Breast epithelium (tissue), 4 donors: ENCODE measurements around the gene LORICRIN. TPM values are rescaled to one million over a fixed set of nuclear protein-coding genes. Genes with fewer than 3 reads are reported as not detected.

ENCODE experiments used
- DNase-seq, 2 donors: peaks; one replicate each; pipeline ENCODE4 v3.0.0-alpha.2; 2019; ENCODE audit warnings: low spot score in 2 of 2
- H3K27ac ChIP-seq, 2 donors: fragments of 200-600 bp; sonication (generic) in 1 of 2; one replicate each; pipeline ENCODE4 v1.5.1; 2016 to 2019; ENCODE audit warnings: mild to moderate bottlenecking in 1 of 2
- H3K27me3 ChIP-seq, 2 donors: fragments of 200-600 bp; sonication (generic) in 1 of 2; one replicate each; pipeline versions ENCODE4 v1.5.1 to v1.6.0; 2017 to 2019; ENCODE audit warnings: control low read depth in 1 of 2, mild to moderate bottlenecking in 1 of 2
- H3K36me3 ChIP-seq: fragments of 200-600 bp; one replicate; pipeline ENCODE4 v1.5.1; 2019
- H3K4me1 ChIP-seq, 2 donors: fragments of 200-600 bp; sonication (generic); one replicate each; pipeline ENCODE4 v1.5.1; 2016 to 2019; ENCODE audit warnings: control low read depth in 1 of 2
- H3K4me3 ChIP-seq, 3 donors: fragments of 200-600 bp; sonication (generic); 1 replicate in 2 of 3; 2 replicates in 1 of 3; pipeline ENCODE4 v1.5.1; 2016 to 2019; ENCODE audit warnings: mild to moderate bottlenecking in 3 of 3, moderate library complexity in 2 of 3
- H3K9me3 ChIP-seq, 2 donors: fragments of 200-600 bp; sonication (generic) in 1 of 2; one replicate each; pipeline ENCODE4 v1.5.1; 2016 to 2019; ENCODE audit warnings: control low read depth in 1 of 2
- POLR2A ChIP-seq: fragments of 450-650 bp; IDR thresholded peaks from one replicate; pipeline ENCODE4 v1.6.1; 2016; ENCODE audit warnings: antibody characterized with exemption, mild to moderate bottlenecking, moderate library complexity
- POLR2AphosphoS5 ChIP-seq, 3 donors: sonication (generic); formaldehyde crosslinking; IDR thresholded peaks; one replicate each; pipeline ENCODE4 v1.6.1; 2017; ENCODE audit warnings: antibody characterized with exemption in 3 of 3
- intact Hi-C: fragments of 100-400 bp; cut with DNase I; formaldehyde crosslinking; loops from one replicate; pipeline ENCODE4 v1.15.1; 2023; ENCODE audit warnings: low total_unique reads
- total RNA-seq, 3 donors: library from RNA; depleted of rRNA; stranded (reverse); fragments of >200 nt; gene quantifications; one replicate each; pipeline ENCODE4 v1.1.0, GENCODE V29; 2016
- TF ChIP-seq, protein P1 (sequence below), 3 donors: fragments of 450-650 bp; IDR thresholded peaks; one replicate each; pipeline ENCODE4 v1.5.1; 2016 to 2017; ENCODE audit warnings: antibody characterized with exemption in 3 of 3, mild to moderate bottlenecking in 3 of 3, moderate library complexity in 3 of 3

The LORICRIN gene
- total RNA-seq, 3 donors from 2014 or later, result not detected

DNA sequence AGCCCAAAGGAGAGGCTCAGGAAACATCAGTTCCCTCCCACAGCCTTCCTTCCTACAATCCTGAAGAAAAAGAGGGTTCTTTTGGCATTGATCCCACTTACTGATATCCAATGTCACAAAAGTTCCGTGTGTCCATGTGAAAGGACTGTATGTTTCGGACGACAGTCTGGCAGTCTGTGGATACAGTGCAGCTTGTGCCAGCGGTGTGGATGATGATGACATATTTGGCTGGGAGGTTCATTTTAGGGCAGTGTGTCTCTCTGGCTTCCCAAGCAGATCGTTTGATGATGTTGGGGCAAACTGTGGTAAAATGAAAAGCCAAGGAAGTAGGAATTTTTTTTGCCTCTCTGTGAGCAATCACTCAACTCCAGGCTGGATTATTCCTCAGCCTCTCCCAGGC is 42.8 kb downstream of the LORICRIN start:
- Histone ChIP-seq H3K4me3 (no peak overlapping the region), H3K4me1 (no peaks in the 10 kb centered on the region), H3K36me3 (no peaks in the 10 kb centered on the region), H3K9me3 (no peaks in the 10 kb centered on the region), H3K27ac (no peak overlapping the region), H3K27me3 (no peaks in the 10 kb centered on the region)
- intact Hi-C loops, result no loop called here
- DNase-seq, result no peak
- TF ChIP-seq, protein P1, sequence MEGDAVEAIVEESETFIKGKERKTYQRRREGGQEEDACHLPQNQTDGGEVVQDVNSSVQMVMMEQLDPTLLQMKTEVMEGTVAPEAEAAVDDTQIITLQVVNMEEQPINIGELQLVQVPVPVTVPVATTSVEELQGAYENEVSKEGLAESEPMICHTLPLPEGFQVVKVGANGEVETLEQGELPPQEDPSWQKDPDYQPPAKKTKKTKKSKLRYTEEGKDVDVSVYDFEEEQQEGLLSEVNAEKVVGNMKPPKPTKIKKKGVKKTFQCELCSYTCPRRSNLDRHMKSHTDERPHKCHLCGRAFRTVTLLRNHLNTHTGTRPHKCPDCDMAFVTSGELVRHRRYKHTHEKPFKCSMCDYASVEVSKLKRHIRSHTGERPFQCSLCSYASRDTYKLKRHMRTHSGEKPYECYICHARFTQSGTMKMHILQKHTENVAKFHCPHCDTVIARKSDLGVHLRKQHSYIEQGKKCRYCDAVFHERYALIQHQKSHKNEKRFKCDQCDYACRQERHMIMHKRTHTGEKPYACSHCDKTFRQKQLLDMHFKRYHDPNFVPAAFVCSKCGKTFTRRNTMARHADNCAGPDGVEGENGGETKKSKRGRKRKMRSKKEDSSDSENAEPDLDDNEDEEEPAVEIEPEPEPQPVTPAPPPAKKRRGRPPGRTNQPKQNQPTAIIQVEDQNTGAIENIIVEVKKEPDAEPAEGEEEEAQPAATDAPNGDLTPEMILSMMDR (IDR thresholded peaks at IDR 0.05), result no peak
- TF ChIP-seq POLR2A (no peak), POLR2AphosphoS5 (IDR thresholded peaks at IDR 0.05) (no peak)

GRCh38 chr1:153305682-153306081 is 46.2 kb downstream of the LORICRIN start:
- Histone ChIP-seq H3K4me3 (no peak overlapping the region), H3K9me3 (no peaks in the 10 kb centered on the region), H3K36me3 (no peaks in the 10 kb centered on the region), H3K27ac (no peak overlapping the region), H3K27me3 (no peaks in the 10 kb centered on the region), H3K4me1 (no peaks in the 10 kb centered on the region)
- DNase-seq, result no peak
- TF ChIP-seq POLR2AphosphoS5 (IDR thresholded peaks at IDR 0.05) (no peak), POLR2A (no peak)
- TF ChIP-seq, protein P1 (IDR thresholded peaks at IDR 0.05), result no peak
- intact Hi-C loops, result no loop called here

DNA sequence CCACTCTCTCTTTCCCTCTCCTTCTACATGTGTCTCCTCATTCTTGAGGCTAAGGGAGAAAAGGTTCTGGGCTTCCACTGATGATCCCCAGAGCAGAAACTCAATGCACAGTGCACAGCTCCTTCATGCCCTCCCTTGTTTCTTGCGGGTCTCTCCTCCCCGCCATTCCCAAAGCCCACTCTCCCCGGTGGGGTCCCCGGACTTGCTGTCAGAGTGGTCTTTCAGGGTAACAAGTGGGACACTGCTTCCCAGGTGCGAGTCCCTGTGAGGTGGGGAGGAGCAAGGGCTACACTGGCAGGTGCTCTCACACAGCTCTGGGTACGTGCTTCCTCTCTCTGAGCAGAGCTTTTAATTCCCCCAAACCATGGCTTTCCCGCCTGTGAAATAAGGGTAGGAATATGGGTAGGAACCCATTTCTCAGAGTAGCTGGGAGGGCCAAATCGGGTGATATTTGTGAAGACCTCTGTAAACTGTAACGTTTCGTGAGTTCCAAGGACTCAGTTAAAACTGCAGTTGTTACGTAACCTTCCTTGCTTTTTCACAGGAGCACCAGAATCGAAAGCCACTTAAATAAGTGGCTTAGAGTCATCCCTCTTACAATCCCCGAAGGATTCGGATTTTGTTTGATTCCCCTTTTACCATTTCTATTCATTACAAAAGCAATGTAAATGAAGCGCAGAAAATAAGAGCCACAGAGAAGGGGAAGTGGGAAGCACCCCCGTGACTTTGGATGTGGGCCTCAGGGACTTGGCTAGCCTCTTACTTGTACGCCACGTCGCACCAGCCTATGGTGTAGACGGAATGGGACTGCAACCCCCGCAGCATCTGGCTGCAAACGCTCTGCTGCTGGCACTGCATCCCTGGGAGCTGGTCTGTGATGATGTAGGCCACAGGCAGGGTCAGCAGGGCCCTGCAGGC is 47.1 kb downstream of the LORICRIN start:
- Histone ChIP-seq H3K27me3 (no peaks in the 10 kb centered on the region), H3K9me3 (no peaks in the 10 kb centered on the region), H3K27ac (no peak overlapping the region), H3K36me3 (no peaks in the 10 kb centered on the region), H3K4me1 (no peaks in the 10 kb centered on the region), H3K4me3 (no peak overlapping the region)
- TF ChIP-seq POLR2AphosphoS5 (IDR thresholded peaks at IDR 0.05), result no peak
- TF ChIP-seq, protein P1 (IDR thresholded peaks at IDR 0.05), result no peak
- no peak for TF ChIP-seq POLR2A
- intact Hi-C loops, result no loop called here
- no peak for DNase-seq

- no peak for TF ChIP-seq POLR2AphosphoS5 (IDR thresholded peaks at IDR 0.05)
- TF ChIP-seq, protein P1 (IDR thresholded peaks at IDR 0.05), result no peak
- no peak for DNase-seq
- H3K27me3 ChIP-seq, result no peaks in the 10 kb centered on the region
- H3K36me3 ChIP-seq, result no peaks in the 10 kb centered on the region
- H3K27ac ChIP-seq, result no peak overlapping the region
- H3K4me1 ChIP-seq, result no peaks in the 10 kb centered on the region
- intact Hi-C loops, result no loop called here
- no peaks in the 10 kb centered on the region for H3K9me3 ChIP-seq
- no peak overlapping the region for H3K4me3 ChIP-seq
Measured at GRCh38 chr1:153307221-153307600, 47.7 kb downstream of the LORICRIN start.

GRCh38 chr1:153308540-153308939 is 49.1 kb downstream of the LORICRIN start:
- no peaks in the 10 kb centered on the region for H3K4me1 ChIP-seq
- H3K27me3 ChIP-seq, result no peaks in the 10 kb centered on the region
- no peaks in the 10 kb centered on the region for H3K9me3 ChIP-seq
- no peak overlapping the region for H3K4me3 ChIP-seq
- no peak for DNase-seq
- H3K36me3 ChIP-seq, result no peaks in the 10 kb centered on the region
- intact Hi-C loops, result no loop called here
- TF ChIP-seq POLR2AphosphoS5 (IDR thresholded peaks at IDR 0.05) (no peak), POLR2A (no peak)
- TF ChIP-seq, protein P1 (IDR thresholded peaks at IDR 0.05), result no peak
- H3K27ac ChIP-seq, result no peak overlapping the region
